Measurements from ENCODE around the gene PRDM11.

DNA sequence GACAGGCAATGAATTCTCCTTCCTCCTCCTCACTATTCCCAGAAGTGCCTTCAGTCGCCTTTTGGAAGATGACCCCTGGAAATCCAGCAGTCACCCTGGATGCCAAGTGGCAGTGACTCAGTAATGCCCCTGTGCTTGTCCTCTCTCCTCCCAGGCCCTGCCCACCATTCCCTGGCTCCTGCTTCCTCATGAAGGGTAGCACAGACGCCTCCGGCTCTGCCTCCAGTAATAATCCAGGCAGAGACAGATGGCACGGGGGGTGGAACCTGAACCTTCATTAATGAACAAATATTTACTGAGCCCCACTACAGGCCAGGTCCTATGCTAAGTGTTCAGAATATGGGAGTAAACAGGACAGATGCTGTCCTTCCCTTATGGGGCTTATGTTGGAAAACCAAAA is 116.5 kb downstream of the PRDM11 start:
- TF ChIP-seq POLR2AphosphoS5 (IDR thresholded peaks at IDR 0.05; ENCODE audit: low read length) (no peak), CEBPB (IDR thresholded peaks at IDR 0.05; ENCODE audit: borderline replicate concordance in 1 of 2, low read depth in 2 of 2, low read length in 2 of 2) (no peak), TARDBP (IDR thresholded peaks at IDR 0.05; ENCODE audit: borderline replicate concordance) (no peak), GABPA (IDR thresholded peaks at IDR 0.05; ENCODE audit: low read depth) (no peak), HDAC2 (IDR thresholded peaks at IDR 0.05) (no peak), SMARCA5 (IDR thresholded peaks at IDR 0.05) (no peak), JUND (IDR thresholded peaks at IDR 0.05; ENCODE audit: low read depth, low read length) (no peak), NFYB (IDR thresholded peaks at IDR 0.05; ENCODE audit: insufficient read depth, low read depth, low read length) (no peak)
- TF ChIP-seq, protein P1, sequence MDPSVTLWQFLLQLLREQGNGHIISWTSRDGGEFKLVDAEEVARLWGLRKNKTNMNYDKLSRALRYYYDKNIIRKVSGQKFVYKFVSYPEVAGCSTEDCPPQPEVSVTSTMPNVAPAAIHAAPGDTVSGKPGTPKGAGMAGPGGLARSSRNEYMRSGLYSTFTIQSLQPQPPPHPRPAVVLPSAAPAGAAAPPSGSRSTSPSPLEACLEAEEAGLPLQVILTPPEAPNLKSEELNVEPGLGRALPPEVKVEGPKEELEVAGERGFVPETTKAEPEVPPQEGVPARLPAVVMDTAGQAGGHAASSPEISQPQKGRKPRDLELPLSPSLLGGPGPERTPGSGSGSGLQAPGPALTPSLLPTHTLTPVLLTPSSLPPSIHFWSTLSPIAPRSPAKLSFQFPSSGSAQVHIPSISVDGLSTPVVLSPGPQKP (IDR thresholded peaks at IDR 0.05; ENCODE audit: low read depth, low read length), result no peak
- TF ChIP-seq, protein P2, sequence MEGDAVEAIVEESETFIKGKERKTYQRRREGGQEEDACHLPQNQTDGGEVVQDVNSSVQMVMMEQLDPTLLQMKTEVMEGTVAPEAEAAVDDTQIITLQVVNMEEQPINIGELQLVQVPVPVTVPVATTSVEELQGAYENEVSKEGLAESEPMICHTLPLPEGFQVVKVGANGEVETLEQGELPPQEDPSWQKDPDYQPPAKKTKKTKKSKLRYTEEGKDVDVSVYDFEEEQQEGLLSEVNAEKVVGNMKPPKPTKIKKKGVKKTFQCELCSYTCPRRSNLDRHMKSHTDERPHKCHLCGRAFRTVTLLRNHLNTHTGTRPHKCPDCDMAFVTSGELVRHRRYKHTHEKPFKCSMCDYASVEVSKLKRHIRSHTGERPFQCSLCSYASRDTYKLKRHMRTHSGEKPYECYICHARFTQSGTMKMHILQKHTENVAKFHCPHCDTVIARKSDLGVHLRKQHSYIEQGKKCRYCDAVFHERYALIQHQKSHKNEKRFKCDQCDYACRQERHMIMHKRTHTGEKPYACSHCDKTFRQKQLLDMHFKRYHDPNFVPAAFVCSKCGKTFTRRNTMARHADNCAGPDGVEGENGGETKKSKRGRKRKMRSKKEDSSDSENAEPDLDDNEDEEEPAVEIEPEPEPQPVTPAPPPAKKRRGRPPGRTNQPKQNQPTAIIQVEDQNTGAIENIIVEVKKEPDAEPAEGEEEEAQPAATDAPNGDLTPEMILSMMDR (IDR thresholded peaks at IDR 0.05 in 2 of 3, conservative IDR thresholded peaks at IDR 0.05 in 1 of 3; ENCODE audit: control insufficient read depth in 2 of 3, extremely low read depth in 1 of 3, insufficient read depth in 1 of 3, low read depth in 3 of 3, low read length in 3 of 3), result no peak
